AG09319 (cell line): ENCODE measurements around the gene ZNF311.

Experiments used
- DNase-seq: peaks from one replicate; pipeline ENCODE4 v3.0.0-alpha.2; 2010; ENCODE audit warnings: low read depth; ENCODE audit errors: extremely low read depth
- CTCF ChIP-seq: IDR thresholded peaks from 2 replicates; pipeline ENCODE4 v1.5.1; 2011; ENCODE audit warnings: low read depth, mild to moderate bottlenecking, inconsistent platforms, low read length, moderate library complexity

ZNF311 gene

GRCh38 chr6:29005183-29005885 lies at the start of gene ZNF311:
Gene ZNF311, minus strand, starts transcription at chr6:29005315. Its CDS starts 1,361 bp downstream, at chr6:29003954.
- no peak for DNase-seq
- no peak for TF ChIP-seq CTCF

DNA sequence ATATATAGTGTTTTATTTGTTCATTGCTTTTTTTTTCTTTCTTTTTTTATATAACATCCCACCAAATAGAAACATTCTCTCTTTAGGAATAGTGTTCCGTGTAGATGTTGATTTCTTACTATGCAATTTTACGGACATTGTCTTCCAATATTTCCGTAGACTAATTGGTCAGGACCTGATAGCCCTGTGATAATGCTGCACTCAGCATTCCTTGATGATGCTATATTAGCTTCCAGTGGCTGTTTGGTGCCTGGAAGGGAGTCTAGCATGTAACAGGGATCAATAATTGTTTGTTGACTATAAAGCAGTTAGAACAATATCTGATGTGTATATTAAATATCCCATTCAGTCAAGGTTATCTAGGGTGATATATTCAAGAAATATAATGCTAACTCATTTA lies 46.6 kb upstream of the ZNF311 start:
- no peak for DNase-seq
- no peak for TF ChIP-seq CTCF

- TF ChIP-seq CTCF = no peak
These were observed 40.0 kb upstream of the ZNF311 start, which contains the start of gene OR2W1 for GRCh38 chr6:29045075-29045474. Gene OR2W1, minus strand, starts transcription at chr6:29045175. Its CDS starts 0 bp downstream, at chr6:29045175.

GRCh38 chr6:29035951-29036350 lies 30.8 kb upstream of the ZNF311 start:
- no peak for DNase-seq

More at GRCh38 chr6:29045075-29045474, 40.0 kb upstream of the ZNF311 start, which contains the start of gene OR2W1:
- no peak for DNase-seq

DNA sequence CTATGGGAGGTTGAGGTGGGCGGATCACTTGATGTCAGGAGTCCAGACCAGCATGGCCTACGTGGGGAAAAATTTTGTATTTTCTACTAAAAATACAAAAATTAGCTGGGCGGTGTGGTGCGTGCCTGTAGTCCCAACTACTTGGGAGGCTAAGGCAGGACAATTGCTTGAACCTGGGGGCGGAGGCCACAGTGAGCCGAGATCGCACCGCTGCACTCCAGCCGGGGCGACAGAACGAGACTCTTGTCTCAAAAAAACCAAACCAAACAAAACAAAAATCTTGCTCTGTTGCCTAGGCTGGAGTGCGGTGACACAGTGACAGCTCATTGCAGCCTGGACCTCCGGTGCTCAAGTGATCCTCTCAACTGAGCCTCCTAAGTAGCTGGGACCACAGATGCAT lies 23.7 kb upstream of the ZNF311 start:
- no peak for TF ChIP-seq CTCF
- DNase-seq = no peak

More at GRCh38 chr6:29035951-29036350, 30.8 kb upstream of the ZNF311 start:
- TF ChIP-seq CTCF = no peak

DNA sequence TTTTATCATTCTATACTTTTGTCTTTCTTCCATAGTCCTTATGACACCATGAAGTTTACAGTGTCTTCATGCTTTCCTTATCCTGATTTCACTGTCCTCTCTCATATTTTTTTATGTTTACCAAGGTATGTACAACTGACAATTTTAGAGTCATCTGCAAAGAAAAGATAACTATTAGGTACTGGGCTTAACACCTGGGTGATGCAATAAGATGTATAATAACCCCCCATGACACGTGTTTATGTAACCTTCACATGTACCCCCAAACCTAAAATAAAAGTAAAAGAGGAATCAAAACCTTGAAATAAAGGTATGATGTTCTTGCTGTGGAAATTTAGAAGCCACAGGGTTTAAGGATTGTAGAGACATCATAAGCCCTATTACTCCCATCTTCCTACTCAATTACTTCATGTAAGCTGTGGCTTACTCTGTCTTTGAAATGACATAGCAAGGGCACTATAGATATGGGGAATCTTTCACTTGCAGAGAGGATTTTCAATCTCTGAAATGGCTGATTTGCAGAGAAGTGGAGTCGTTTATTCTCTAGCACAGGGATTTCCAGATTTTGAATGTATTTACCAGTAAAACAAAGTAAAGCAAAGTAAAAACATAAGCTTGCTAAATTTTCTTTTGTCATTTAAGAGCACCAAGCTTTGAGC lies 20.9 kb upstream of the ZNF311 start:
- no peak for DNase-seq
- TF ChIP-seq CTCF = no peak

- DNase-seq = no peak
- TF ChIP-seq CTCF = no peak
These were observed 16.3 kb upstream of the ZNF311 start for GRCh38 chr6:29021434-29021833.
